ENCODE data around the gene ADAM12.

DNA sequence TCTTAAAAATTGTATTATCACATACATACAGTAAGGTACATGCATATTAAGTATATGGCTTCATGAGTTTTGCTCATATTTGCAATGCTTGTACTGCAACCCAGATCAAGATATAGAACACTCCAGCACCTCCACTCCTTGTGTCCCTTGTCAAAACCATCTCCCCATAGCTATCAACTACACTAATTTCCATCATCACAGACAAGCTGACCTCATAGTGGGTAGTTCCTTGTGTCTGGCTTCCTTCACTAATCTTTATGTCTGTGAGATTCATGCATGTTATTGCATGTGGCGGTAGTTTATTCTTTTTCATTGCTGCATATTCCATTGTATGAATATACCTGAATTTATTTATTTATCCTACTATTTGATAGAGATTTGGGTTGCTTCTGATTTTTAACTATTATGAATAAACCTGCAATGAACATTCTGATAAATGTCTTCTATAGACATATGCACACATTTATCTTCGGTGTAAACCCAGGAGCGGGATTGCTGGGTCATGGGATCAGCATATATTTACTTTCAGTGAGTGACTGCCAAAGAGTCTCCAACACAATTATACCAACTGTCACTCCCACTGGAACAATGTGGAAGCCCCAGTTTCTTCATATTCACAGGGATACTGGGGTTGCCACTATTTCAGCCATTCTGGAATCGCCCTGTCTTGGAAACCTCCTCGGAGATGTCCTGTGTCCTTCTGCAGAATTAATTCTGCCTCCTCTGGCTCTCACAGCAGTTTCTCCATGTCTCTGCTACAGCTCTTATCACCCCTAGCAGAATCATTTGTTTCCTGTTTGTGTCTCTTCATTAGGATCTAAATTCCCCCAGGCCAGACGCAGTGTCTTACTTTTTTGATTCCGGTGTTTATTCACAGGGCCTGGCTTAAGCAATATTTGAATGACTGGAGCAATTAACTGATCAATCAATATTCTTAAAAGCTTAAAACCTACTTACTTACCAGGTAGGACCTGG is 14.7 kb upstream of the ADAM12 start:
- TF ChIP-seq, protein P1, sequence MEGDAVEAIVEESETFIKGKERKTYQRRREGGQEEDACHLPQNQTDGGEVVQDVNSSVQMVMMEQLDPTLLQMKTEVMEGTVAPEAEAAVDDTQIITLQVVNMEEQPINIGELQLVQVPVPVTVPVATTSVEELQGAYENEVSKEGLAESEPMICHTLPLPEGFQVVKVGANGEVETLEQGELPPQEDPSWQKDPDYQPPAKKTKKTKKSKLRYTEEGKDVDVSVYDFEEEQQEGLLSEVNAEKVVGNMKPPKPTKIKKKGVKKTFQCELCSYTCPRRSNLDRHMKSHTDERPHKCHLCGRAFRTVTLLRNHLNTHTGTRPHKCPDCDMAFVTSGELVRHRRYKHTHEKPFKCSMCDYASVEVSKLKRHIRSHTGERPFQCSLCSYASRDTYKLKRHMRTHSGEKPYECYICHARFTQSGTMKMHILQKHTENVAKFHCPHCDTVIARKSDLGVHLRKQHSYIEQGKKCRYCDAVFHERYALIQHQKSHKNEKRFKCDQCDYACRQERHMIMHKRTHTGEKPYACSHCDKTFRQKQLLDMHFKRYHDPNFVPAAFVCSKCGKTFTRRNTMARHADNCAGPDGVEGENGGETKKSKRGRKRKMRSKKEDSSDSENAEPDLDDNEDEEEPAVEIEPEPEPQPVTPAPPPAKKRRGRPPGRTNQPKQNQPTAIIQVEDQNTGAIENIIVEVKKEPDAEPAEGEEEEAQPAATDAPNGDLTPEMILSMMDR (IDR thresholded peaks at IDR 0.05): no peak
- TF ChIP-seq POLR2AphosphoS5 (IDR thresholded peaks at IDR 0.05) (no peak), EP300 (IDR thresholded peaks at IDR 0.05) (no peak)

Measured in sigmoid colon (tissue), 4 donors.